ENCODE data around the gene KERA. TPM values are rescaled to one million over a fixed set of nuclear protein-coding genes. Genes with fewer than 3 reads are reported as not detected.

The KERA gene
- total and polyA plus RNA-seq, 9 of the 15 experiments (the other 6 are each of a cell fraction or from before 2014, with no cell fraction given) = not detected

- TF ChIP-seq HMG20A (CRISPR knock-in tag; conservative IDR thresholded peaks at IDR 0.05) = no peak
- no peak for TF ChIP-seq CBX3 (IDR thresholded peaks at IDR 0.05; ENCODE audit: borderline replicate concordance in 1 of 2, low read length in 2 of 2)
- no peak for TF ChIP-seq ZNF445 (CRISPR knock-in tag; IDR thresholded peaks at IDR 0.05; ENCODE audit: low read depth)
- no peak for TF ChIP-seq ZBTB7A (IDR thresholded peaks at IDR 0.05; ENCODE audit: borderline replicate concordance, control insufficient read depth, low read depth, low read length)
- TF ChIP-seq ZNF134 (CRISPR knock-in tag; conservative IDR thresholded peaks at IDR 0.05) = no peak
Observed at GRCh38 chr12:91093341-91093740, 35.5 kb upstream of the KERA start (continued).

GRCh38 chr12:91091916-91092715 lies 34.3 kb upstream of the KERA start:
- no peak for ATAC-seq
- no peak overlapping the region for H3K4me3 ChIP-seq
- H4K20me1 ChIP-seq (replicated peaks; ENCODE audit: control insufficient read depth, insufficient read depth, low read length) = no peaks in the 10 kb centered on the region
- H3K27me3 ChIP-seq (ENCODE audit: control insufficient read depth in 2 of 2, insufficient read depth in 2 of 2, low read length in 2 of 2) = no peaks in the 10 kb centered on the region
- ChIA-PET CTCF (ENCODE audit: low intra/inter-chr PET ratio) (no interaction called here), POLR2A (no interaction called here)
- H3K79me2 ChIP-seq (ENCODE audit: control insufficient read depth, insufficient read depth, low read length) = no peaks in the 10 kb centered on the region
- no peaks in the 10 kb centered on the region for H3K4me1 ChIP-seq (replicated peaks in 1 of 2; ENCODE audit: control insufficient read depth in 2 of 2, insufficient read depth in 2 of 2, low read length in 2 of 2)
- FAIRE-seq = no peak
- BruUV-seq (replicated peaks) = no TSS peak
- in situ Hi-C loops (cut with MboI) (no loop called here), intact Hi-C loops (cut with micrococcal nuclease) (no loop called here)
- no peak overlapping the region for H2AFZ ChIP-seq (ENCODE audit: low read depth, low read length)
- H3K4me2 ChIP-seq (ENCODE audit: insufficient read depth, low read length) = no peak overlapping the region
- DNase-seq (ENCODE audit: extremely low read depth in 1 of 4, low spot score in 3 of 4) = no peak
- H3K27ac ChIP-seq (ENCODE audit: extremely low read depth, low read depth, low read length) = no peak overlapping the region
- no peaks in the 10 kb centered on the region for H3K36me3 ChIP-seq (ENCODE audit: control insufficient read depth, insufficient read depth, low read length)
- 0% methylated on average over 6 of the region's 6 CpGs for WGBS (ENCODE audit: insufficient coverage, low coverage, missing lambda C conversion rate)
- H3K9me3 ChIP-seq (replicated peaks; ENCODE audit: control insufficient read depth, insufficient read depth, low read depth, low read length) = no peaks in the 10 kb centered on the region
- no peak overlapping the region for H3K9ac ChIP-seq (ENCODE audit: insufficient read depth in 1 of 2, low read depth in 2 of 2, low read length in 2 of 2)
- H3K9me1 ChIP-seq (ENCODE audit: control insufficient read depth, insufficient read depth, low read length) = no peaks in the 10 kb centered on the region
- TF ChIP-seq TCF7 (IDR thresholded peaks at IDR 0.05; ENCODE audit: borderline replicate concordance) (no peak), ZNF253 (CRISPR knock-in tag; conservative IDR thresholded peaks at IDR 0.05) (no peak), ATF6 (CRISPR knock-in tag; IDR thresholded peaks at IDR 0.05) (no peak), KHSRP (IDR thresholded peaks at IDR 0.05) (no peak), ZNF740 (CRISPR knock-in tag; IDR thresholded peaks at IDR 0.05) (no peak), ZNF740 (tag; IDR thresholded peaks at IDR 0.05) (no peak), ZNF644 (tag; IDR thresholded peaks at IDR 0.05; ENCODE audit: low read depth) (no peak), PHF20 (IDR thresholded peaks at IDR 0.05; ENCODE audit: partially characterized antibody) (no peak), ARID1B (IDR thresholded peaks at IDR 0.05) (no peak), TCF3 (CRISPR knock-in tag; IDR thresholded peaks at IDR 0.05) (no peak), SAP30 (IDR thresholded peaks at IDR 0.05; ENCODE audit: borderline replicate concordance, insufficient read depth, low read depth, low read length, poor library complexity, severe bottlenecking) (no peak), ZNF707 (CRISPR knock-in tag; conservative IDR thresholded peaks at IDR 0.05) (no peak), EP400 (IDR thresholded peaks at IDR 0.05) (no peak)
